AG10803 (cell line): Measurements from ENCODE around the gene PLCG2.

Source experiments
- DNase-seq: peaks from one replicate; pipeline ENCODE4 v3.0.0; 2010; ENCODE audit warnings: low read depth
- H3K4me3 ChIP-seq: 2 replicates; pipeline ENCODE4 v1.5.1; 2011; ENCODE audit warnings: mild to moderate bottlenecking, low read length, control low read depth
- CTCF ChIP-seq: conservative IDR thresholded peaks from 2 replicates; pipeline ENCODE4 v1.5.1; 2011; ENCODE audit warnings: mild to moderate bottlenecking, low read length, control low read depth, inconsistent platforms

The PLCG2 gene

GRCh38 chr16:81878529-81878928, 99.4 kb downstream of the PLCG2 start:
- DNase-seq, result no peak
- TF ChIP-seq CTCF, result no peak
- no peak overlapping the region for H3K4me3 ChIP-seq

GRCh38 chr16:81879625-81880024, 100.5 kb downstream of the PLCG2 start:
- no peak for TF ChIP-seq CTCF
- no peak for DNase-seq

GRCh38 chr16:81880816-81881215, 101.7 kb downstream of the PLCG2 start:
- no peak for DNase-seq
- H3K4me3 ChIP-seq, result no peak overlapping the region
- no peak for TF ChIP-seq CTCF

More at GRCh38 chr16:81879625-81880024, 100.5 kb downstream of the PLCG2 start:
- no peak overlapping the region for H3K4me3 ChIP-seq

- DNase-seq, result no peak
- no peak overlapping the region for H3K4me3 ChIP-seq
- TF ChIP-seq CTCF, result no peak
These were observed 102.1 kb downstream of the PLCG2 start for GRCh38 chr16:81881228-81881627.

GRCh38 chr16:81882559-81882958, 103.5 kb downstream of the PLCG2 start:
- TF ChIP-seq CTCF, result no peak
- no peak for DNase-seq
- H3K4me3 ChIP-seq, result no peak overlapping the region

GRCh38 chr16:81883235-81883634, 104.1 kb downstream of the PLCG2 start:
- DNase-seq, result no peak
- no peak overlapping the region for H3K4me3 ChIP-seq
- no peak for TF ChIP-seq CTCF

GRCh38 chr16:81885976-81886586, 107.0 kb downstream of the PLCG2 start:
- DNase-seq, result peak; percentile 25

More at GRCh38 chr16:81885976-81886586, 107.0 kb downstream of the PLCG2 start:
- TF ChIP-seq CTCF, result peak; percentile 70
- H3K4me3 ChIP-seq, result no peak overlapping the region
